COLO668 (cell line): ENCODE measurements around the gene ENHO.
A peak's percentile ranks its signal among the peaks of the same experiment; 100 is the strongest.

Experiments
- DNase-seq: peaks from one replicate; lab custom pipeline; 2025; ENCODE audit not compliant: unreplicated experiment; lab: John Stamatoyannopoulos, UW

Gene ENHO

DNA sequence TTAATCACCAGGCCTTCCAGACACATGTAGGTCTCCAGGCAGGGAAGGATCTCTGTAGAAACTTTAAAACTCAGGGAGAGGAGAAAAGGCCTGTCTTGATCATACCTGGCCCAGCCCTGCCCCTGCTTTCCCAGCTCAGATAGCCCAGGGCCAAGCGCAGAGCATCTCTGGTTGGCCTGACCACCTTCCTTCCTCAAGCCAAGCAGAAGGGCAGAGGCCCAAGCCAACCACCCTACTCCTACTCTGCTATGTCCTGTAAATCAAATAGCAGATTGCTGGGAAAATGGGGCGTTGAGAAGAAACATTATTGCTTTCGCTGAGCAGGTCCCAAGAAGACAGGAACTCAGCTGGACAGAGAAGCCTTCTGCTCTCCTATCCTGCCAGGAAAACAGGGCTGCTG is 14.3 kb downstream of the ENHO start:
- DNase-seq = no peak

DNA sequence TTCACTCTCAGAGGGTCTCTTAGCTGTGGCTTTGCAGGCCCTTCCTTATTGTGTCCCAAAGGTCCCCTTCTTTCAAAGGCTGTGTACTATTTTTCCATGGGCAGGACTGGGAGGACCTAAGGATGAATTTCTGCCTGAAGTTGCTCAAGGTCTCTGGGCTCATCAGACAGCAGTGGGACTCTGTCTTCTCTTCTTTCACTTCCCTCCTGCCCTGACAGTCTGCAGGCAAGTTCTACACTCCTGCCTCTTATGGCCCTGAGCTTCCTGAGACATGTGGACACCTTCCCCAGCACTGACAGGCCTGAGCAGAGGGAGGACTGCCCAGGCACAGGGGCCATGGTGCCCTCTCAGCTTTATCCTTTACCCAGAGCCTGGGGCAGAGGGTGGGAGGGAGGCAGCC is 14.8 kb downstream of the ENHO start:
- no peak for DNase-seq

DNA sequence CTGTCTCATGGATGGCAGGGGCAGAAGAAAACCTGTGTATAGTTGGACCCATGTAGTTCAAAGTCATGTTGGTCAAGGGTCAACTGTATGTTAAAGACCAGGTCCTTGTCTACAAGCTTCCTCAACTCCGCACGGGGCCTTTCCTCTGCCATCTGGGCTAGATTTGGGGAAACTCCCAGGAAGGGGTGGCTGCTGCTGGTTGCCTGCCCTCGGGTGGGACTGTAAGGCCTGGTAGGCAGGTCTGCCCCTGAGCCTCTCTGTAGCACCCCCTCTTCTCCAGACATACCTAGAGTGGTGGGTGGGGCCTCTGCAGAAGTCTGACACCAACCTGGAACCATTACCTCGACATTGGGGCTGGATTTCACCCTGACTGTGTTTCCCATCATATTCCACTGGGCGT is 15.2 kb downstream of the ENHO start:
- no peak for DNase-seq

- DNase-seq = no peak
Measured at GRCh38 chr9:34506623-34507022, 16.2 kb downstream of the ENHO start.

- no peak for DNase-seq
Measured at GRCh38 chr9:34505370-34506120, 17.2 kb downstream of the ENHO start.

- DNase-seq = no peak
Measured at GRCh38 chr9:34503406-34503805, 19.4 kb downstream of the ENHO start.

- DNase-seq = no peak
Measured at GRCh38 chr9:34502891-34503290, 19.9 kb downstream of the ENHO start.

- DNase-seq = no peak
Measured at GRCh38 chr9:34502471-34502870, 20.3 kb downstream of the ENHO start.

GRCh38 chr9:34501889-34502425 is 20.8 kb downstream of the ENHO start:
- DNase-seq = no peak

DNA sequence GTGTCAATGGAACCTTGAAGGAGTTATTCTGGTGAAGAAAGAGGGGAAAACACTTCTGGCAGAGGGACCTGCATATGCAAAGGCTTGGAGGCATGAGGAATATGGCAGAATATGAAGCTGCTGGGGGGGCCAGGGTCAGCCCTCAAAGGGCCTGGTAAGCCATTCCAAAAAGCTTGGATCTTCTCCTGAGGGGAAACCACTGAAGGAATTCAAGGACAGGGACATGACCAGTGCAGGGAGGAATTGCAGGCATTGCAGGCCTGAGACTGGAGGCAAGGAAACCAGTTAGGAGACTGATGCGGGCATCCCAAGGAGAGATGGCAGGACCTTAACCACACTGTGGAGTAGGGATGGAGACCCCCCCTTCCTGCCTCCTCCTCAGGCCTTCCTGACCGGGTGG is 21.4 kb downstream of the ENHO start:
- DNase-seq = no peak

- peak; percentile 59 for DNase-seq
Measured at GRCh38 chr9:34500623-34501267, 22.0 kb downstream of the ENHO start.

GRCh38 chr9:34499076-34499475 is 23.7 kb downstream of the ENHO start:
- DNase-seq = no peak

DNA sequence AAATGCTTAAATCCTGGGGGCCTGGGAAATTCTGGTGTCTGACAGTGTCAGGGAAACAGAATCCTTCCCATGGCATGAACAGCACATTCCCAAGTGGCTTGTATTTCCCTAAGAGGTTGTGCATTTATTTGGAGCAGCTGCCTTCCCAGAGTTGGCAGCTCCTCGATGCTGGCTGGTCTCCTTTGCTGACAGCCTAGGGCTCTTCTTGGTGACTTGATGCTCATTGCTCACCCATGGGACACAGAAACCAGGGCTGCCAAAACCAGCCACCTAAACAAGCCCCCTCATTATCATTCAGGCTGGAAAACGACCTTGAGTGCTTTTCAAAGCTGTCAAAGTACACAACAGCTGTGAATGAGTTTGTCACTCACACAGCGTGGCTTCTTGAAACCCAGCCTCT is 24.2 kb downstream of the ENHO start:
- DNase-seq = no peak

DNA sequence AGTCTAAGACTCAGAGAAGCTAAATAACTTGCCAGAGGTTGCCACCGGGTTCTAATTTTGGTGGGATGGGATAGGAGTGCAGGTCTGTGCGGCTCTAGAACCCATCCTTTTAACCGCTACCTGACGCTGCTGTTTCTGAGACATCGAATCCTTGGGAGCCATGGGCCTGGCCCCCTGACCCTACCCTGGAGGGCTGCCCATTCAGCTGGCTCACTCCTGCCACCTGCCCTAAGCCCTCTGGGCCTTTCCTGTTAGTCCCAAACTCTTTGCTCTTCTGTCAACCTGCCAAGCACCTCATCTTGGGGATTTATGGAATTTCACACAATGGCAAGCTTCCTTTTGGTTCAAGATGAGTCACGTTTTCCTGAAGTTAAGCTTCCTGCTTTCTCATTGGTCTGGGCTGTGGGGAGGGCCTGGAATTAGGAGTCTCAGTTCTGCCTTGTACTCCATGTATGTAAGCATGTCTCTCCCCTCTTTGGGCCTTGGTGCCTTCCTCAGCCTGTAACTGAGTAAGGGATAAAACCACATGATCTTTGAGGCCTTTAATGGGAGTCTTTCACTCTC is 26.6 kb downstream of the ENHO start:
- no peak for DNase-seq

GRCh38 chr9:34493972-34494535 is 28.7 kb downstream of the ENHO start:
- DNase-seq = no peak

- DNase-seq = no peak
Measured at GRCh38 chr9:34492051-34492450, 30.7 kb downstream of the ENHO start.

- DNase-seq = no peak
Measured at GRCh38 chr9:34491596-34491995, 31.2 kb downstream of the ENHO start.

DNA sequence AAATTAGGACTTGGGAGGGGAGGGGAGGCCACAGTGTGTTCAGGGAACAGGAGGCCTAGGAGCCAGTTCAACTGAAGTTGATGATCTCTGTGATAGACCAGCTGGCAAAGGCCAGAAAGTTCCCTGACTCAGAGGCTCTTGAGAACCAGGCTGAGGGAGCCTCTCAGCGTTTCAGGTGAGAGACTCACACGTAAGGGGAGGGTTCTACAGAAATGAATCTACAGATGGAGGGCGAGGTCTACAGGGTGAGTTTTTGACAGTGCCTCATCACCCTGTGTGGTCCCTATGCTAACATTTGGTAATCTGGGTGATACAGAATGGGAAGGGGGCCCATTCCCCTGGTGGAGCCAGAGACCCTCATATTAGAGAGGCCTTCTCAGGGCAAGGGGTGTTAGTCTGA is 32.0 kb downstream of the ENHO start:
- DNase-seq = no peak

DNA sequence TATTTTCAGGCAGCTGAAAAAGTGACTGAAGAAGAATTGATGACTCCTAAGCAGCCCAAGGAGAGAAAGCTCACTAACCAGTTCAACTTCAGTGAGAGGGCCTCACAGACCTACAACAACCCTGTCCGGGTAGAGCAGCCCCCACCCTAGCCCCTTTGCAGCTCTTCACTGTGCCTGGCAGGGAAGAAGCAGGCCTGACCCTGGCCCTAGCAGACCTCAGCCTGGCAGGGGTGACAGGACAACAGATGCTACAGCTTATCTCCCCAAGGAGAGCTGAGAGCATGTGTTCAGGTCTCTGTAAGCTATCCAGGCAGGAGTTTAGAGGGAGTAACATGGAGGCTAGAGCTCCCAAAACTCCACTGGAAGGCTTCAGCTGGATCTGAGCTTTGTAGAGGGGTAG is 32.4 kb downstream of the ENHO start:
- DNase-seq = no peak

- no peak for DNase-seq
Measured at GRCh38 chr9:34486572-34486971, 36.2 kb downstream of the ENHO start.

- no peak for DNase-seq
Measured at GRCh38 chr9:34485822-34486221, 37.0 kb downstream of the ENHO start.

DNA sequence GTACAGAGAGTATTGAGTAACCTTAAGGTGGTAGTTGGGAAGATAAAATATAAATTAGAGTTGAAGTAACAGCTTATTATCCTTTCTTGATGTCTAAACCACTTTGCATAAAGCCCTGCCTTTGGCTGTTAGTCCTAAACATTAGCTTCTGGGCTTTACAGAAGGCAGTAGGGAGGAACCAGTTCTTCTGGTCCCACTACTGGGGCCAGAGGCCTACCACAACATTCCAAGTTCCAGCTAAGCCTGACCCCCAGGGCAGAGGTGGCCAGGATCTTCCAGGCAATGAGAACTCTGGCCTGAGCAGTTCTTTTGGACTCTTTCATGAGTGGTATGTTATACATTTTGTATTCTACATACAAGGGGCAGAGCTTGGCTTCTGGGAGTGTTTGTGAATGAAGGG is 38.1 kb downstream of the ENHO start:
- DNase-seq = no peak
